GM19468 (cell line): ENCODE results near the gene ASRGL1.

Experiments used
- ATAC-seq: cut with Tn5 transposase; IDR thresholded peaks from one replicate; pipeline ENCODE4 v1.9.1; 2021; ENCODE audit warnings: mild to moderate bottlenecking, moderate library complexity, moderate number of reproducible peaks; ENCODE audit not compliant: unreplicated experiment; ENCODE audit errors: extremely low read depth

The ASRGL1 gene

DNA sequence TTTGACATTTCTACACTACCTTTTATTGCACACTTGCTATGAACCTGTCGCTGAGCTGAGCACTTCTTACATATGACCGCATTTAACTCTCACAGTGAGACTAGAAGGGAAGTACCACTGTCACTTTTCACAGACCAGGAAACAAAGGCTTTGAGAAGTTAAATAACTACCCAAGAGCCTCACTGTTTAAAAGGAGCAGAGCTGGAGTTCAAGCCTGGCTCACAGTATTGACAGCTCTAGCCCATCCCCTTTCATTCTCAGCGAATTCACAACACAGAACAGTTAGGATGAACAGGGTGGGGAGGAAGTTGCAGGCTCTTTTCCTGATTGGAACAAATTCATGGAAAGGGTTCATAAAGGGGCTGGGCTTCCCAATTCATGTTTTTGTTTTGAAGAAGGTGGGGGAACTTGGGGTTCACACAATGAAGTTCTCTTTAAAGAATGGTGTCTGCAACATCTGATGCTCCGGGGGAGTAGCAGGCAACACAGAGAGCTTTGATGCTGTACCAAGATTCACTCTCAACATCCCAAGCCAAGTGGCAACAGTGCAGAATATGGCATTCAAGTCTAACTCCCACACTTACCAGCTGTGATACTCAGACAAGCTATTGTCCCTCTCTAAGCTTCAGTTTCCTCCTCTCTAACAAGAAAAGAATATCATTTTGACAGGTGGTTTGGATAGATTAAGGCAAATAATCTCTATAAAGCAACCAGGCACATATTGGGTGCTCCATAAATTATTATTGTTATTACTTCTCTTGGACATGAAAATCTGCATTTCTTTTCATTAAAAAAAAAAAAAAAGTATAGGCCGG is 98.8 kb downstream of the ASRGL1 start:
- ATAC-seq, result no peak

DNA sequence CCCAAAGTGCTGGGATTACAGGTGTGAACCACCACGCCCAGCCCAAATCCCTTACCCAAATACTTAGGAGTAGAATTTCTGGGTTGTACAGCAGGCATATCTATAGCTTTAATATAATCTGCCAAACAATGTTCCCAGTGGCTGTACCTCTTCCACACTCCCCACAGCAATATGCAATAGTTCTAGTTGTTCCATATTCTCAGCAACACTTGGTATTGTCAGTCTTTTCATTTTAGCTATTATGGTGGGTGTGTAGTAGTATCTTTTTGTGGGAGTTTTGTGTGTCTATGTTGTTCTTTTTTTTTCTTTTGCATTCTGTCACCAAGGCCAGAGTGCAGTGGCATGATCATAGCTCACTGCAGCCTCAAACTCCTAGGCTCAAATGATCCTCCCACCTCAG is 100.4 kb downstream of the ASRGL1 start:
- no peak for ATAC-seq

DNA sequence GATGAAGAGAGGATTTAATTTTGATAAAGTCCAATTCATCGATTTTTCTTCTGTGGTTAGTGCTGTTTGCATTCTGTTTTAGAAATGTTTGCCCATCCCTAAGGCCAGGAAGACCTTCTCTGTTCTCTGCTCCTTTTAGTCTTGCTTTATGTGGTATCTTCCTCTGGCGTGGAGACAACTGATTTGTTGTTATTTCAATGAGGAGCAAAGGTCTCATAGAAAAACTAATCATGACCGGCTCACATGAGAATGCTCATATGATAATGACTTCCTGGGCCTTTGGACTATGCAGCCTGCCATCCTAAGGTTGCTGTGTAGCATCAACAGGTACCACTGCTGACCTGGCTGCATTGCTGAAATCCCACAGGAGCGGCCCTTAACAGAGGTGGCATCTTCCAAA is 101.4 kb downstream of the ASRGL1 start:
- ATAC-seq, result no peak

DNA sequence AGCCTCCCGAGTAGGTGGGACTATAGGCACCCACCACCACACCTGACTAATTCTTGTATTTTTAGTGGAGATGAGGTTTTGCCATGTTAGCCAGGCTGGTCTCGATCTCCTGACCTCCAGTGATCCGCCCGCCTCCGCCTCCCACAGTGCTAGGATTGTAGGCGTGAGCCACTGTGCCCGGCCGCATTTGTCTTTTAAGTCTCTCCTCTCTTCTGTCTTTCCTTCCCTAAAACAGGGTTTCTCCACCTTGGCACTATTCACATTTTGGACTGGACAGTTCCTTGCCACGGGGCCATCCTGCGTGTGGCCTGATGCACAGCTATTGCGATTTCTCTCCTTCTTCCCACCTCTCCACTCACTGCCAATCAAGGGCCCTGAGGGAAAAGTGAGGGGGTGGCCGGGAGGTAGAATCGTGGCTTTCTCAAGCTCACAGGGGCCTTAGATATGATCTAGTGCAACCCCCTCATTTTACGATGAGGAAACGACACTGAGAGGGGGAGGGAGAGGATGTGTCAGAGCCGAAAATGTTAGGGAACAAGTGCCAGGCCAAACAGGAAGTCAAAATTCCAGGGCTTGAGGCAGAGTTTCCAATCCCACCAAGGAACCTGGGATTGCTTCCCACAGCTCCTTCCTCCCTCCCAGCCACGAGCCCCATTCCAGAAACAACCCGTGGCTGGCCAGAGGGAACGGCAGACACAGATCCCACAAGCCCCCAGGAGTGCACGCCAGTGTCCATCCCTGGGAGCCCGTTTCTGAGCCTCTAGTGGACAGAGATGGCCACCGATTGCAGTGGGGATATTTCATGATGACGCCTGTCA is 102.7 kb downstream of the ASRGL1 start:
- ATAC-seq, result no peak
